Adrenal gland (tissue), 12 donors: ENCODE results near the gene STK35. TPM values are rescaled to one million over a fixed set of nuclear protein-coding genes. Genes with fewer than 3 reads are reported as not detected.
A peak's percentile ranks its signal among the peaks of the same experiment; 100 is the strongest.

Experiments
- DNase-seq, 7 donors: peaks; one replicate each; pipeline ENCODE4 v3.0.0-alpha.2; 2019 to 2020
- H3K27ac ChIP-seq, 5 donors: fragments of 200-600 bp; sonication (generic) in 4 of 5; 1 replicate in 3 of 5; 2 replicates in 2 of 5; pipeline versions ENCODE4 v1.5.1 to v1.8.0; 2016 to 2020; ENCODE audit warnings: mild to moderate bottlenecking in 1 of 5
- H3K27me3 ChIP-seq: fragments of 200-600 bp; 2 replicates; pipeline ENCODE4 v1.8.0; 2021
- H3K36me3 ChIP-seq, 2 donors: fragments of 200-600 bp; replicated peaks in 1 of 2; 1 replicate in 1 of 2; 2 replicates in 1 of 2; pipeline versions ENCODE4 v1.5.1 to v1.8.0; 2018 to 2022
- H3K4me1 ChIP-seq, 2 donors: fragments of 200-600 bp; replicated peaks in 1 of 2; 1 replicate in 1 of 2; 2 replicates in 1 of 2; pipeline versions ENCODE4 v1.5.1 to v1.8.0; 2018 to 2021
- H3K4me3 ChIP-seq, 4 donors: fragments of 200-600 bp; sonication (generic) in 3 of 4; one replicate each; pipeline ENCODE4 v1.5.1; 2016 to 2018
- H3K9me3 ChIP-seq, 3 donors: fragments of 200-600 bp; sonication (generic) in 1 of 3; replicated peaks in 1 of 3; 1 replicate in 2 of 3; 2 replicates in 1 of 3; pipeline versions ENCODE4 v1.5.1 to v1.8.0; 2016 to 2021
- POLR2A ChIP-seq, 2 donors: fragments of 450-650 bp; IDR thresholded peaks; one replicate each; pipeline ENCODE4 v1.6.1; 2017; ENCODE audit warnings: antibody characterized with exemption in 2 of 2, mild to moderate bottlenecking in 2 of 2, moderate library complexity in 1 of 2
- WGBS, 4 donors: extraction: QIAGEN DNeasy Blood & Tissue Kit in 2 of 4; methylation state at CpG; one replicate each; pipeline versions ENCODE4 v1.1.5 to v1.1.7; 2013 to 2017; 5-methylcytosine and 5-hydroxymethylcytosine counted together
- intact Hi-C, 2 donors: fragments of 100-400 bp; cut with DNase I; formaldehyde crosslinking; loops; one replicate each; pipeline versions ENCODE4 v1.14.1 to v1.15.0; 2022 to 2023
- polyA plus RNA-seq, 3 donors: library from polyadenylated mRNA; stranded (reverse); fragments of 200-250 nt in 2 of 3; fragments of 350-450 nt in 1 of 3; fragmentation: Illumina TruSeq in 1 of 3; extraction: RNeasy Lipid Tissue Mini Kit (QIAGEN cat#74804) in 1 of 3; gene quantifications; one replicate each; pipeline ENCODE4 v1.2.3, GENCODE V29; 2013 to 2014
- total RNA-seq, 9 donors: library from RNA; depleted of rRNA in 4 of 9; stranded (reverse); fragments of >200 nt in 4 of 9; fragments of 120-200 nt in 1 of 9; fragmentation: NEBNext Ultra II Directional in 1 of 9; extraction: Animal tissue kit (Norgen Biotek cat#: 25700) in 1 of 9; gene quantifications; one replicate each; pipeline versions ENCODE4 v1.1.0 to v1.2.4, GENCODE V29; 2013 to 2023
- TF ChIP-seq, protein P1 (sequence below), 6 experiments: fragments of 450-650 bp in 4 of 6; fragments of 200-600 bp in 2 of 6; sonication (generic) in 1 of 6; IDR thresholded peaks; 1 replicate in 5 of 6; 2 replicates in 1 of 6; pipeline versions ENCODE4 v1.5.1 to v1.8.0; 2016 to 2021; ENCODE audit warnings: antibody characterized with exemption in 6 of 6, mild to moderate bottlenecking in 2 of 6, moderate library complexity in 1 of 6
- donor health status: healthy with polysubstance abuse.
- donor health status: Bipolar disorder and iron deficiency.
- donor health status: DM: yes; HTN: yes; CAD: no.
- donor health status: DM: no; HTN: no; CAD: no.
- donor health status: DM: no; HTN: no; CAD: no.
- donor health status: DM: yes; HTN: yes; CAD: no.

STK35 gene
- total and polyA plus RNA-seq, 12 donors, result 7.2 to 32.8 (median 20.9) TPM

DNA sequence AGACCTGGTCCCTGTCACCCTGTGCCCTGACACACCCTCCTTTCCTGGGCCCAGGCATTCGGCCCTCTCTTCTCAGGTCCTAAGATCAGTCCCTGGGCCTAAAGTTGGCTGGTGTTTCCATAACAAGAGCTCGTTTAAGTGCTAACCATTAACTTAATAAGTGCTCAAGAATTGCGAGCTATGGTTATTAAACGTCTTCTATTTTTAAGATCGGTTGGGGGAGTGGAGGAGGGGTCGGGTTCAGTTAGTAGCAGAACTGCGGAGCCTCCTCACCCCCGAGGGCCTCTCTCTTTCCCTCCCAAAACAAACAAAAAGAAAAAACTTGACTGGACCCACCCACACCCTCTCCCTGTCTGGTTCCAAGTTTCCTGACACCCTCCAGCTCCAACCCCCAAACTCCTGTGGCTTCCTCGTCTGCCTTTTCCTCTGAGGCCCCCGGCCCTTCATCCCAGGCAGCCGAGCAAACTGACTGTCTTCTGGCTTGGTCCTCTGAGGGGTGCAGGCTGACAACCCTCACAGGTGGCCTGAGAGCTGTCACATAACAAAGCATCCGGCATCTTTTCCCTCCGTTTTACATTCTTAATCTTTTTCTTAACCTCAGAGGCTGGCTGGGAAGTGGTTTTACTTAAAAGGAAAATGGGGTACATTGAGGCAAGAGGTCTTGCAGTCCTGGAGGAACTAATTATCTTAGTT, 2.0 kb downstream of the STK35 start:
- intact Hi-C loops, result loop anchor here in 1 of 2 donors (10.0 kb wide), 2 partner anchors 139 to 351 kb away; no protein-coding TSS in a partner anchor
- 1 to 5% (median 2%) methylated on average over 12 to 13 of the region's 13 CpGs for WGBS, 4 donors
- no peak for DNase-seq

DNA sequence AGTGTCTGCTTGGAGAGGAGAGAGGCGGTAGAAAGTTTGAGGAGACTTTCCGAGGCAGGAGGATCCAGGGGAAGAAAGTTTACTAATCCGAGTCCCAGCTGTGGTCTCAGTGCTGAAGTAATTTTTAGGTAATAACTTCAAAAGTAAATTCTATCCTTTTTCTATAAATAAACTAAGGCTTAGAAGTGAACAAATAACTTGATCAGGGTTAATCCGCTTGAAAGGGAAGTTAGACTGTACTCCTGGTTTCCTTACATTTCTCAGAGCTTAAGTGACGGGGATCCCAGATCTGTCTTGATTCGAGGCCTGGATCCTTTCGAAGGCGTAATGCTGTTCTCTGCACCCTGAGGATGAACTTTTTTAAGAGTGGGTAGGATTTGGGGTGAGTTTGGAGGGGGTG, 2.6 kb downstream of the STK35 start:
- Histone ChIP-seq H3K27ac (peak overlapping the region in 1 of 5 donors; percentile 99), H3K4me1 (peaks cover 45 to 69% of the 10 kb centered on the region in 2 donors)
- 39 to 46% (median 41%) methylated on average over 8 of the region's 8 CpGs for WGBS, 4 donors

More for the DNA sequence above, 2.0 kb downstream of the STK35 start:
- Histone ChIP-seq H3K4me1 (peaks cover 39 to 63% of the 10 kb centered on the region in 2 donors), H3K27me3 (no peaks in the 10 kb centered on the region), H3K4me3 (peak overlapping the region; percentile 70 to 96 (median 80)), H3K9me3 (no peaks in the 10 kb centered on the region), H3K27ac (peak overlapping the region; percentile 96 to 99 (median 99)), H3K36me3 (peaks cover 0 to 6% of the 10 kb centered on the region in 2 donors)
- TF ChIP-seq, protein P1, sequence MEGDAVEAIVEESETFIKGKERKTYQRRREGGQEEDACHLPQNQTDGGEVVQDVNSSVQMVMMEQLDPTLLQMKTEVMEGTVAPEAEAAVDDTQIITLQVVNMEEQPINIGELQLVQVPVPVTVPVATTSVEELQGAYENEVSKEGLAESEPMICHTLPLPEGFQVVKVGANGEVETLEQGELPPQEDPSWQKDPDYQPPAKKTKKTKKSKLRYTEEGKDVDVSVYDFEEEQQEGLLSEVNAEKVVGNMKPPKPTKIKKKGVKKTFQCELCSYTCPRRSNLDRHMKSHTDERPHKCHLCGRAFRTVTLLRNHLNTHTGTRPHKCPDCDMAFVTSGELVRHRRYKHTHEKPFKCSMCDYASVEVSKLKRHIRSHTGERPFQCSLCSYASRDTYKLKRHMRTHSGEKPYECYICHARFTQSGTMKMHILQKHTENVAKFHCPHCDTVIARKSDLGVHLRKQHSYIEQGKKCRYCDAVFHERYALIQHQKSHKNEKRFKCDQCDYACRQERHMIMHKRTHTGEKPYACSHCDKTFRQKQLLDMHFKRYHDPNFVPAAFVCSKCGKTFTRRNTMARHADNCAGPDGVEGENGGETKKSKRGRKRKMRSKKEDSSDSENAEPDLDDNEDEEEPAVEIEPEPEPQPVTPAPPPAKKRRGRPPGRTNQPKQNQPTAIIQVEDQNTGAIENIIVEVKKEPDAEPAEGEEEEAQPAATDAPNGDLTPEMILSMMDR (IDR thresholded peaks at IDR 0.05), result no peak
- no peak for TF ChIP-seq POLR2A (IDR thresholded peaks at IDR 0.05)

GRCh38 chr20:2108498-2108897, 6.9 kb downstream of the STK35 start:
- no peak for DNase-seq
- Histone ChIP-seq H3K27ac (peak overlapping the region; percentile 6 to 84 (median 57)), H3K36me3 (peaks cover 0 to 6% of the 10 kb centered on the region in 2 donors), H3K4me3 (no peak overlapping the region), H3K9me3 (no peaks in the 10 kb centered on the region), H3K4me1 (peaks cover 43 to 92% of the 10 kb centered on the region in 2 donors), H3K27me3 (no peaks in the 10 kb centered on the region)
- no peak for TF ChIP-seq POLR2A (IDR thresholded peaks at IDR 0.05)
- TF ChIP-seq, protein P1 (IDR thresholded peaks at IDR 0.05), result no peak
- intact Hi-C loops, result loop anchor here in 1 of 2 donors (10.0 kb wide), 2 partner anchors 144 to 346 kb away; no protein-coding TSS in a partner anchor
- WGBS, 4 donors, result 84 to 91% (median 87%) methylated on average over 3 of the region's 3 CpGs

More for the DNA sequence above, 2.6 kb downstream of the STK35 start:
- H3K4me3 ChIP-seq, result peak overlapping the region in 2 of 4 donors; percentile 84 to 96
- peaks cover 0 to 6% of the 10 kb centered on the region in 2 donors for H3K36me3 ChIP-seq
- TF ChIP-seq, protein P1 (IDR thresholded peaks at IDR 0.05), result no peak
- no peak for TF ChIP-seq POLR2A (IDR thresholded peaks at IDR 0.05)
- H3K9me3 ChIP-seq, result no peaks in the 10 kb centered on the region
- H3K27me3 ChIP-seq, result no peaks in the 10 kb centered on the region
- DNase-seq, result no peak
- intact Hi-C loops, result loop anchor here in 1 of 2 donors (10.0 kb wide), 2 partner anchors 139 to 351 kb away; no protein-coding TSS in a partner anchor

- no peaks in the 10 kb centered on the region for H3K9me3 ChIP-seq
- no peak overlapping the region for H3K4me3 ChIP-seq
- peaks cover 39 to 94% of the 10 kb centered on the region in 2 donors for H3K4me1 ChIP-seq
- H3K36me3 ChIP-seq, result peaks cover 0 to 6% of the 10 kb centered on the region in 2 donors
- no peak for TF ChIP-seq POLR2A (IDR thresholded peaks at IDR 0.05)
- TF ChIP-seq, protein P1 (IDR thresholded peaks at IDR 0.05), result no peak
- WGBS, 4 donors, result 40 to 57% (median 47%) methylated on average over 4 of the region's 4 CpGs
- no peaks in the 10 kb centered on the region for H3K27me3 ChIP-seq
- intact Hi-C loops, result loop anchor here in 1 of 2 donors (10.0 kb wide), 2 partner anchors 144 to 346 kb away; no protein-coding TSS in a partner anchor
- peak in 6 of 7 donors; percentile 63 to 75 (median 70) for DNase-seq
- H3K27ac ChIP-seq, result peak overlapping the region; percentile 6 to 84 (median 57)
These were observed 7.4 kb downstream of the STK35 start for GRCh38 chr20:2108987-2109386.
